ENCODE measurements around the gene DR1. TPM values are rescaled to one million over a fixed set of nuclear protein-coding genes. Genes with fewer than 3 reads are reported as not detected.
"Not testable (repeated sequence)": the region's sequence is repeated elsewhere in the genome, so short reads cannot be mapped to it uniquely, and the experiment has no call there.

DR1 gene
- total RNA-seq, 8 experiments from 2014 or later: 43.4 to 121 (median 61.1) TPM

GRCh38 chr1:93362237-93362636 is 16.5 kb downstream of the DR1 start:
- 82 to 100% (median 94%) methylated on average over 2 to 3 of the region's 3 CpGs; no CpG with 5 or more reads in 1 of the 10 experiments for WGBS, 10 experiments
- in situ Hi-C loops (cut with MboI; ENCODE audit: low pct_unique_long_range_greater_than_20kb in 2 of 9, low sequenced_read_pairs in 9 of 9, unreplicated experiment in 9 of 9): no loop called here
- Histone ChIP-seq H3K27ac (no peak overlapping the region), H3K4me1 (replicated peaks in 1 of 2) (no peaks in the 10 kb centered on the region), H3K4me3 (no peak overlapping the region)
- ATAC-seq (replicated peaks in 6 of 8): no peak

- no peaks in the 10 kb centered on the region for H3K4me1 ChIP-seq (replicated peaks in 1 of 2)
- H3K27ac ChIP-seq: no peak overlapping the region
- ATAC-seq (replicated peaks in 6 of 8): no peak
- in situ Hi-C loops (cut with MboI; ENCODE audit: low pct_unique_long_range_greater_than_20kb in 2 of 9, low sequenced_read_pairs in 9 of 9, unreplicated experiment in 9 of 9): no loop called here
- no peak overlapping the region for H3K4me3 ChIP-seq
- 60 to 100% (median 100%) methylated on average over 1 to 2 of the region's 2 CpGs; no CpG with 5 or more reads in 1 of the 10 experiments for WGBS, 10 experiments
Observed at GRCh38 chr1:93365813-93366212, 20.1 kb downstream of the DR1 start.

- no peak overlapping the region for H3K27ac ChIP-seq
- no peak overlapping the region for H3K4me3 ChIP-seq
- no peaks in the 10 kb centered on the region for H3K4me1 ChIP-seq (replicated peaks in 1 of 2)
- WGBS, 10 experiments: 63 to 100% (median 100%) methylated on average over 1 of the region's 1 CpG; no CpG with 5 or more reads in 1 of the 10 experiments
- in situ Hi-C loops (cut with MboI; ENCODE audit: low pct_unique_long_range_greater_than_20kb in 2 of 9, low sequenced_read_pairs in 9 of 9, unreplicated experiment in 9 of 9): no loop called here
- no peak for ATAC-seq (replicated peaks in 6 of 8)
Observed at GRCh38 chr1:93369734-93370133, 24.0 kb downstream of the DR1 start.

- Histone ChIP-seq H3K27ac (no peak overlapping the region), H3K4me3 (no peak overlapping the region), H3K4me1 (replicated peaks in 1 of 2) (no peaks in the 10 kb centered on the region)
- WGBS, 10 experiments: 60 to 100% (median 99%) methylated on average over 1 to 5 of the region's 5 CpGs
- peak in 1 of 8 experiments; percentile 19 for ATAC-seq (replicated peaks in 6 of 8)
- in situ Hi-C loops (cut with MboI; ENCODE audit: low pct_unique_long_range_greater_than_20kb in 2 of 9, low sequenced_read_pairs in 9 of 9, unreplicated experiment in 9 of 9): no loop called here
Observed at GRCh38 chr1:93374334-93375106, 28.8 kb downstream of the DR1 start.

- 80 to 96% (median 89%) methylated on average over 1 to 3 of the region's 3 CpGs; no CpG with 5 or more reads in 1 of the 10 experiments for WGBS, 10 experiments
- no peak overlapping the region for H3K4me3 ChIP-seq
- H3K4me1 ChIP-seq (replicated peaks in 1 of 2): no peaks in the 10 kb centered on the region
- ATAC-seq (replicated peaks in 6 of 8): no peak
- in situ Hi-C loops (cut with MboI; ENCODE audit: low pct_unique_long_range_greater_than_20kb in 2 of 9, low sequenced_read_pairs in 9 of 9, unreplicated experiment in 9 of 9): no loop called here
- no peak overlapping the region for H3K27ac ChIP-seq
Observed at GRCh38 chr1:93384656-93385055, 38.9 kb downstream of the DR1 start.

- H3K27ac ChIP-seq; H3K4me3 ChIP-seq; ATAC-seq (replicated peaks in 6 of 8); in situ Hi-C loops (cut with MboI; ENCODE audit: low pct_unique_long_range_greater_than_20kb in 2 of 9, low sequenced_read_pairs in 9 of 9, unreplicated experiment in 9 of 9); H3K4me1 ChIP-seq (replicated peaks in 1 of 2): not testable (repeated sequence)
- WGBS, 10 experiments: 83 to 100% (median 93%) methylated on average over 1 to 4 of the region's 7 CpGs; no CpG with 5 or more reads in 5 of the 10 experiments
Observed at GRCh38 chr1:93386268-93386667, 40.6 kb downstream of the DR1 start.

GRCh38 chr1:93394514-93394913 is 48.8 kb downstream of the DR1 start:
- in situ Hi-C loops (cut with MboI; ENCODE audit: low pct_unique_long_range_greater_than_20kb in 2 of 9, low sequenced_read_pairs in 9 of 9, unreplicated experiment in 9 of 9): no loop called here
- 80 to 100% (median 97%) methylated on average over 1 to 2 of the region's 2 CpGs; no CpG with 5 or more reads in 2 of the 10 experiments for WGBS, 10 experiments
- no peak overlapping the region for H3K4me3 ChIP-seq
- ATAC-seq (replicated peaks in 6 of 8): no peak
- no peak overlapping the region for H3K27ac ChIP-seq
- no peaks in the 10 kb centered on the region for H3K4me1 ChIP-seq (replicated peaks in 1 of 2)

GRCh38 chr1:93395195-93395594 is 49.5 kb downstream of the DR1 start:
- no peak overlapping the region for H3K4me3 ChIP-seq
- in situ Hi-C loops (cut with MboI; ENCODE audit: low pct_unique_long_range_greater_than_20kb in 2 of 9, low sequenced_read_pairs in 9 of 9, unreplicated experiment in 9 of 9): no loop called here
- no peaks in the 10 kb centered on the region for H3K4me1 ChIP-seq (replicated peaks in 1 of 2)
- ATAC-seq (replicated peaks in 6 of 8): no peak
- WGBS, 10 experiments: 50 to 90% (median 75%) methylated on average over 1 of the region's 1 CpG; no CpG with 5 or more reads in 4 of the 10 experiments
- H3K27ac ChIP-seq: no peak overlapping the region

- Histone ChIP-seq H3K4me1 (replicated peaks in 1 of 2) (no peaks in the 10 kb centered on the region), H3K4me3 (no peak overlapping the region), H3K27ac (no peak overlapping the region)
- ATAC-seq (replicated peaks in 6 of 8): peak in 1 of 8 experiments; percentile 53
- in situ Hi-C loops (cut with MboI; ENCODE audit: low pct_unique_long_range_greater_than_20kb in 2 of 9, low sequenced_read_pairs in 9 of 9, unreplicated experiment in 9 of 9): no loop called here
Observed at GRCh38 chr1:93399781-93400180, 54.1 kb downstream of the DR1 start.

GRCh38 chr1:93408203-93408602 is 62.5 kb downstream of the DR1 start:
- peaks cover 0 to 10% of the 10 kb centered on the region in 2 donors for H3K4me1 ChIP-seq (replicated peaks in 1 of 2)
- WGBS, 10 experiments: 40 to 100% (median 84%) methylated on average over 1 to 4 of the region's 4 CpGs; no CpG with 5 or more reads in 4 of the 10 experiments
- H3K4me3 ChIP-seq: no peak overlapping the region
- in situ Hi-C loops (cut with MboI; ENCODE audit: low pct_unique_long_range_greater_than_20kb in 2 of 9, low sequenced_read_pairs in 9 of 9, unreplicated experiment in 9 of 9): no loop called here
- no peak overlapping the region for H3K27ac ChIP-seq
- ATAC-seq (replicated peaks in 6 of 8): peak in 3 of 8 experiments; percentile 71 to 97 (median 91)

GRCh38 chr1:93411000-93411399 is 65.3 kb downstream of the DR1 start:
- in situ Hi-C loops (cut with MboI; ENCODE audit: low pct_unique_long_range_greater_than_20kb in 2 of 9, low sequenced_read_pairs in 9 of 9, unreplicated experiment in 9 of 9): no loop called here
- Histone ChIP-seq H3K4me3 (no peak overlapping the region), H3K4me1 (replicated peaks in 1 of 2) (peaks cover 0 to 10% of the 10 kb centered on the region in 2 donors), H3K27ac (no peak overlapping the region)
- ATAC-seq (replicated peaks in 6 of 8): no peak
- 5 to 94% (median 25%) methylated on average over 2 of the region's 2 CpGs for WGBS, 10 experiments

GRCh38 chr1:93414749-93415148 is 69.0 kb downstream of the DR1 start:
- 17 to 98% (median 85%) methylated on average over 1 to 3 of the region's 3 CpGs for WGBS, 10 experiments
- in situ Hi-C loops (cut with MboI; ENCODE audit: low pct_unique_long_range_greater_than_20kb in 2 of 9, low sequenced_read_pairs in 9 of 9, unreplicated experiment in 9 of 9): no loop called here
- H3K4me1 ChIP-seq (replicated peaks in 1 of 2): peaks cover 0 to 10% of the 10 kb centered on the region in 2 donors
- no peak overlapping the region for H3K4me3 ChIP-seq
- no peak overlapping the region for H3K27ac ChIP-seq
- no peak for ATAC-seq (replicated peaks in 6 of 8)

- Histone ChIP-seq H3K27ac (no peak overlapping the region), H3K4me3 (no peak overlapping the region), H3K4me1 (replicated peaks in 1 of 2) (peaks cover 0 to 10% of the 10 kb centered on the region in 2 donors)
- in situ Hi-C loops (cut with MboI; ENCODE audit: low pct_unique_long_range_greater_than_20kb in 2 of 9, low sequenced_read_pairs in 9 of 9, unreplicated experiment in 9 of 9): no loop called here
- WGBS, 10 experiments: 67 to 93% (median 87%) methylated on average over 2 to 3 of the region's 3 CpGs
- no peak for ATAC-seq (replicated peaks in 6 of 8)
Observed at GRCh38 chr1:93415296-93415695, 69.6 kb downstream of the DR1 start.

- in situ Hi-C loops (cut with MboI; ENCODE audit: low pct_unique_long_range_greater_than_20kb in 2 of 9, low sequenced_read_pairs in 9 of 9, unreplicated experiment in 9 of 9): no loop called here
- peaks cover 0 to 4% of the 10 kb centered on the region in 2 donors for H3K4me1 ChIP-seq (replicated peaks in 1 of 2)
- H3K4me3 ChIP-seq: no peak overlapping the region
- no peak for ATAC-seq (replicated peaks in 6 of 8)
- WGBS, 10 experiments: 62 to 100% (median 91%) methylated on average over 1 to 2 of the region's 2 CpGs; no CpG with 5 or more reads in 2 of the 10 experiments
- H3K27ac ChIP-seq: no peak overlapping the region
Observed at GRCh38 chr1:93416183-93416582, 70.5 kb downstream of the DR1 start.
